Tibial nerve (tissue), 4 donors: ENCODE data around the gene HOXD9. TPM values are rescaled to one million over a fixed set of nuclear protein-coding genes. Genes with fewer than 3 reads are reported as not detected.

ENCODE experiments used
- DNase-seq, 2 donors: peaks; one replicate each; pipeline ENCODE4 v3.0.0-alpha.2; 2019; ENCODE audit warnings: low spot score in 2 of 2
- H3K27ac ChIP-seq, 4 donors: fragments of 200-600 bp; sonication (generic) in 3 of 4; one replicate each; pipeline ENCODE4 v1.5.1; 2017 to 2019; ENCODE audit warnings: mild to moderate bottlenecking in 1 of 4
- H3K27me3 ChIP-seq, 2 donors: fragments of 200-600 bp; sonication (generic) in 1 of 2; one replicate each; pipeline versions ENCODE4 v1.5.1 to v1.6.0; 2017 to 2019
- H3K36me3 ChIP-seq, 3 donors: fragments of 200-600 bp; sonication (generic); one replicate each; pipeline ENCODE4 v1.5.1; 2018 to 2019
- H3K4me1 ChIP-seq, 4 donors: fragments of 200-600 bp; sonication (generic) in 3 of 4; one replicate each; pipeline ENCODE4 v1.5.1; 2017 to 2019
- H3K4me3 ChIP-seq, 4 donors: fragments of 200-600 bp; sonication (generic) in 3 of 4; one replicate each; pipeline ENCODE4 v1.5.1; 2017 to 2019; ENCODE audit warnings: mild to moderate bottlenecking in 1 of 4, moderate library complexity in 1 of 4
- H3K9me3 ChIP-seq, 4 donors: fragments of 200-600 bp; sonication (generic) in 3 of 4; one replicate each; pipeline ENCODE4 v1.5.1; 2017 to 2019
- CTCF ChIP-seq, 5 experiments: fragments of 200-600 bp in 3 of 5; fragments of 450-650 bp in 2 of 5; sonication (generic) in 3 of 5; IDR thresholded peaks; one replicate each; pipeline ENCODE4 v1.5.1; 2016 to 2019; ENCODE audit warnings: antibody characterized with exemption in 5 of 5, mild to moderate bottlenecking in 3 of 5, moderate library complexity in 2 of 5
- EP300 ChIP-seq, 2 donors: sonication (generic); formaldehyde crosslinking; IDR thresholded peaks; one replicate each; pipeline ENCODE4 v1.6.1; 2017; ENCODE audit warnings: antibody characterized with exemption in 2 of 2, mild to moderate bottlenecking in 1 of 2
- POLR2A ChIP-seq, 2 donors: fragments of 450-650 bp; IDR thresholded peaks; one replicate each; pipeline ENCODE4 v1.6.1; 2017; ENCODE audit warnings: antibody characterized with exemption in 2 of 2, mild to moderate bottlenecking in 2 of 2, moderate library complexity in 2 of 2
- WGBS, 2 donors: methylation state at CpG; one replicate each; pipeline ENCODE4 v1.1.5; 2018; 5-methylcytosine and 5-hydroxymethylcytosine counted together
- total RNA-seq, 4 donors: library from RNA; depleted of rRNA; stranded (reverse); fragments of >200 nt; gene quantifications; one replicate each; pipeline ENCODE4 v1.1.0, GENCODE V29; 2016

The HOXD9 gene
- total RNA-seq, 4 donors from 2014 or later = 1.9 to 9.4 (median 5.9) TPM

- H3K4me3 ChIP-seq = no peak overlapping the region
- no peak for TF ChIP-seq EP300 (IDR thresholded peaks at IDR 0.05)
- TF ChIP-seq POLR2A (IDR thresholded peaks at IDR 0.05) = no peak
- no peak for TF ChIP-seq CTCF (IDR thresholded peaks at IDR 0.05)
- 6 to 11% methylated on average over 18 to 21 of the region's 35 CpGs for WGBS, 2 donors
- peaks cover 7 to 100% of the 10 kb centered on the region in 2 donors for H3K27me3 ChIP-seq
- no peaks in the 10 kb centered on the region for H3K9me3 ChIP-seq
- peaks cover 0 to 45% (median 5%) of the 10 kb centered on the region in 4 donors for H3K4me1 ChIP-seq
- H3K36me3 ChIP-seq = no peaks in the 10 kb centered on the region
- DNase-seq = no peak
- H3K27ac ChIP-seq = no peak overlapping the region
Measured at GRCh38 chr2:176098366-176099158, 24.0 kb upstream of the HOXD9 start.

- no peaks in the 10 kb centered on the region for H3K9me3 ChIP-seq
- H3K4me1 ChIP-seq = peaks cover 0 to 50% (median 7%) of the 10 kb centered on the region in 4 donors
- DNase-seq = no peak
- H3K4me3 ChIP-seq = no peak overlapping the region
- H3K27ac ChIP-seq = no peak overlapping the region
- WGBS, 2 donors = 10 to 16% methylated on average over 21 to 30 of the region's 30 CpGs
- TF ChIP-seq EP300 (IDR thresholded peaks at IDR 0.05) (no peak), CTCF (IDR thresholded peaks at IDR 0.05) (no peak), POLR2A (IDR thresholded peaks at IDR 0.05) (no peak)
- H3K27me3 ChIP-seq = peaks cover 5 to 100% of the 10 kb centered on the region in 2 donors
- no peaks in the 10 kb centered on the region for H3K36me3 ChIP-seq
Measured at GRCh38 chr2:176099159-176099727, 23.3 kb upstream of the HOXD9 start.

- TF ChIP-seq EP300 (IDR thresholded peaks at IDR 0.05) (no peak), POLR2A (IDR thresholded peaks at IDR 0.05) (no peak), CTCF (IDR thresholded peaks at IDR 0.05) (no peak)
- H3K36me3 ChIP-seq = no peaks in the 10 kb centered on the region
- H3K27ac ChIP-seq = no peak within 1 kb of the TSS
- no peak for DNase-seq
- peaks cover 10 to 100% of the 10 kb centered on the region in 2 donors for H3K27me3 ChIP-seq
- H3K4me3 ChIP-seq = no peak within 1 kb of the TSS
- H3K4me1 ChIP-seq = peaks cover 0 to 56% (median 14%) of the 10 kb centered on the region in 4 donors
- H3K9me3 ChIP-seq = no peaks in the 10 kb centered on the region
- WGBS, 2 donors = 6 to 10% methylated on average over 59 to 60 of the region's 70 CpGs
Measured at GRCh38 chr2:176099728-176100546, 22.6 kb upstream of the HOXD9 start, which contains the start of gene HOXD12. HOXD12 (plus strand) TSS chr2:176099795; CDS start chr2:176099802, 7 bp downstream.

- no peak for DNase-seq
- 20 to 30% methylated on average over 27 to 28 of the region's 28 CpGs for WGBS, 2 donors
- Histone ChIP-seq H3K27ac (no peak overlapping the region), H3K9me3 (no peaks in the 10 kb centered on the region), H3K27me3 (peaks cover 10 to 100% of the 10 kb centered on the region in 2 donors), H3K36me3 (no peaks in the 10 kb centered on the region), H3K4me3 (no peak overlapping the region), H3K4me1 (peaks cover 0 to 62% (median 14%) of the 10 kb centered on the region in 4 donors)
- no peak for TF ChIP-seq CTCF (IDR thresholded peaks at IDR 0.05)
- TF ChIP-seq EP300 (IDR thresholded peaks at IDR 0.05) = no peak
Measured at GRCh38 chr2:176100547-176101140, 21.9 kb upstream of the HOXD9 start.
